Fibroblast of peridontal ligament (primary cell): ENCODE data around the gene EVC.
A peak's percentile ranks its signal among the peaks of the same experiment; 100 is the strongest.
"Not testable (repeated sequence)": the region's sequence is repeated elsewhere in the genome, so short reads cannot be mapped to it uniquely, and the experiment has no call there.

ENCODE experiments used
- DNase-seq: peaks from one replicate; pipeline ENCODE4 v3.0.0-alpha.2; 2010; ENCODE audit errors: extremely low read depth

EVC gene

GRCh38 chr4:5812506-5813229 is 101.7 kb downstream of the EVC start:
- peak; percentile 84 for DNase-seq

- no peak for DNase-seq
These were observed 102.9 kb downstream of the EVC start for GRCh38 chr4:5813882-5814255.

GRCh38 chr4:5814421-5814820 is 103.4 kb downstream of the EVC start:
- no peak for DNase-seq

- no peak for DNase-seq
These were observed 104.6 kb downstream of the EVC start for GRCh38 chr4:5815641-5816040.

- DNase-seq: no peak
These were observed 105.1 kb downstream of the EVC start for GRCh38 chr4:5816101-5816500.

- DNase-seq: no peak
These were observed 105.9 kb downstream of the EVC start for GRCh38 chr4:5816851-5817375.

- DNase-seq: no peak
These were observed 110.8 kb downstream of the EVC start for GRCh38 chr4:5821665-5822358.

GRCh38 chr4:5822619-5823018 is 111.6 kb downstream of the EVC start:
- DNase-seq: no peak

GRCh38 chr4:5823542-5824211 is 112.7 kb downstream of the EVC start:
- DNase-seq: no peak

GRCh38 chr4:5824227-5824626 is 113.2 kb downstream of the EVC start:
- DNase-seq: no peak

GRCh38 chr4:5824635-5825034 is 113.6 kb downstream of the EVC start:
- peak; percentile 56 for DNase-seq

- DNase-seq: no peak
These were observed 114.5 kb downstream of the EVC start for GRCh38 chr4:5825321-5826041.

- DNase-seq: no peak
These were observed 115.6 kb downstream of the EVC start for GRCh38 chr4:5826437-5827107.

- no peak for DNase-seq
These were observed 116.4 kb downstream of the EVC start for GRCh38 chr4:5827108-5828004.

- DNase-seq: no peak
These were observed 117.0 kb downstream of the EVC start for GRCh38 chr4:5828005-5828391.

- no peak for DNase-seq
These were observed 125.9 kb downstream of the EVC start for GRCh38 chr4:5836943-5837342.

- DNase-seq: not testable (repeated sequence)
These were observed 126.5 kb downstream of the EVC start for GRCh38 chr4:5837483-5837882.

- no peak for DNase-seq
These were observed 128.3 kb downstream of the EVC start for GRCh38 chr4:5839332-5839731.

- no peak for DNase-seq
These were observed 129.0 kb downstream of the EVC start for GRCh38 chr4:5839751-5840674.
